Fibroblast of the aortic adventitia (primary cell): ENCODE data around the gene FARS2. TPM values are rescaled to one million over a fixed set of nuclear protein-coding genes. Genes with fewer than 3 reads are reported as not detected.
A peak's percentile ranks its signal among the peaks of the same experiment; 100 is the strongest.

Source experiments
- DNase-seq: peaks from one replicate; pipeline ENCODE4 v3.0.0-alpha.2; 2010; ENCODE audit warnings: low read depth
- H3K4me3 ChIP-seq: 2 replicates; pipeline ENCODE4 v1.5.1; 2011; ENCODE audit warnings: low read depth, mild to moderate bottlenecking, control low read depth, low read length, moderate library complexity
- total RNA-seq: library from RNA; depleted of rRNA; stranded (reverse); fragments of >200 nt; gene quantifications from 2 replicates; pipeline ENCODE4 v1.2.3, GENCODE V29; 2012; ENCODE audit warnings: low replicate concordance
- TF ChIP-seq, protein P1 (sequence below): IDR thresholded peaks from 2 replicates; pipeline ENCODE4 v1.5.1; 2011; ENCODE audit warnings: mild to moderate bottlenecking, low read length, control low read depth, inconsistent platforms; ENCODE audit not compliant: insufficient read depth

FARS2 gene
- total RNA-seq, 1 donor = 25.5 TPM

DNA sequence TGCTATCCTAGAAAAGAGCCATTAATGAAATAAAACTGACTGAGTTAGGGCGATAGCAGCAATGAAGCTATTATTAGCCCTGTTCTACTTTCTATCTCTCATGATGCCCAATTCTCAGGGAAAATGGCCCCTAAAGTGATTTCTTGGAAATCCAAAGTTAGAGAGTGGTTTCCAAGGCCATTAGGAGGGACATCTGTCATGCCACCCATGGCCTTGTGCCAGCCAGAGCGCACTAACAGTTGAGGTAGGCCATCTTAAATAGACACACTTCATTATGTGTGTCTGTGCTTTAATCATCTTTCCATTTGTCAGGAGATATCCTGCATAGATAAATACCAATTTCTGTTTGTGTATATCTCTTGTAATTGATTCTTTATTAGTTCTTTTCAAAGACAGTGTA lies 483.8 kb downstream of the FARS2 start:
- DNase-seq = no peak
- TF ChIP-seq, protein P1, sequence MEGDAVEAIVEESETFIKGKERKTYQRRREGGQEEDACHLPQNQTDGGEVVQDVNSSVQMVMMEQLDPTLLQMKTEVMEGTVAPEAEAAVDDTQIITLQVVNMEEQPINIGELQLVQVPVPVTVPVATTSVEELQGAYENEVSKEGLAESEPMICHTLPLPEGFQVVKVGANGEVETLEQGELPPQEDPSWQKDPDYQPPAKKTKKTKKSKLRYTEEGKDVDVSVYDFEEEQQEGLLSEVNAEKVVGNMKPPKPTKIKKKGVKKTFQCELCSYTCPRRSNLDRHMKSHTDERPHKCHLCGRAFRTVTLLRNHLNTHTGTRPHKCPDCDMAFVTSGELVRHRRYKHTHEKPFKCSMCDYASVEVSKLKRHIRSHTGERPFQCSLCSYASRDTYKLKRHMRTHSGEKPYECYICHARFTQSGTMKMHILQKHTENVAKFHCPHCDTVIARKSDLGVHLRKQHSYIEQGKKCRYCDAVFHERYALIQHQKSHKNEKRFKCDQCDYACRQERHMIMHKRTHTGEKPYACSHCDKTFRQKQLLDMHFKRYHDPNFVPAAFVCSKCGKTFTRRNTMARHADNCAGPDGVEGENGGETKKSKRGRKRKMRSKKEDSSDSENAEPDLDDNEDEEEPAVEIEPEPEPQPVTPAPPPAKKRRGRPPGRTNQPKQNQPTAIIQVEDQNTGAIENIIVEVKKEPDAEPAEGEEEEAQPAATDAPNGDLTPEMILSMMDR = no peak
- H3K4me3 ChIP-seq = no peak overlapping the region

DNA sequence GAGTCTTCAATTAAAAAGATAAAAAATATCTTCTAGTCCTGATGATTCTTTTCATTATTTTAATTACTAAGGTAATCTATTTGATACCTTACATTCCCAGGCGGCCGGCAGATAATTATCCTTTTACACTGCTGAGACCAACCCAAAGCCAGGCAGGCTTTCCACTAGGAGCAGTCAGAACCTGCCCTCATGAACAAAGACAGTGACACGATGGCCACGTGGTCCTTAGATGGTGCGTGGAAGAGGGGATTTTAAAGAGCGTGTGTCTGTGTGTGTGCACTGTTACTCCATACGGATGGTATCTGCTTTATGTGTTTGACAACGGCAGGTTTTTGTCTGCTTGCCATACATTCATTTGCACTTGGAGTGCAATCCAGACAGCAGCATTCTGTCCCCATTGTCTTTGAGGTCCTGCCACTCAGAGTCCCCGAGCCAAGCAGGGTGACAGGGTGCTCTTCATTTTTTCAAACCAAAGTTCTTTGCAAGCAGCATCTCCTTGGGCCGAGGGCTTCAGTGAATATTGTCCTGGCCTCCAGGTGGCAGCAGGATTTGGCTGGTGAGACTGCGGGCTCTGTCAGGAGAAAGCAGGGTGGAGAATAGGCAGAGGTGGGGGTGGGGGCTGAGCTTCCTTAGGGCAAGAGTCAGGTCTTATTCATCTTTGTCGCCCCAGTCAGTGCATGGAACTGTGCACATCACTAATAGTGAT lies 484.9 kb downstream of the FARS2 start:
- no peak for DNase-seq
- no peak overlapping the region for H3K4me3 ChIP-seq
- TF ChIP-seq, protein P1 = peak; percentile 5

DNA sequence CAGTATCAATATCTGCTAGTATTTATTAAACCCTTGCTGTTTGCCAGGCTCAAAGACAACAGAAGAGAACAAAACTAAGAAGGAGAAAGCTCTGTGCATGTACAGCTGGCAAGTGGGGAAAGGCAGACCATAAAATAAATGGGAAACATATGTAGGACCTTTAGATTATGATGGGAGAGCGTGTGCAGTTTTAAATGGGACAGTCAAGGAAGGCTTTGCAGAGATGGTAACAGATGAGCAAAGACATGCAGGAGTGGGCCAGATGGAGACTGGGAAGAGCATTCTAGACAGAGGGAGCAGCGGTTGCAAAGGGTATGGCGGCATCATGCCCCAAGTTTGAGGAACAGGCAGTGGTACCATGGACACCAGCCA lies 485.4 kb downstream of the FARS2 start:
- H3K4me3 ChIP-seq = no peak overlapping the region
- TF ChIP-seq, protein P1 = no peak
- DNase-seq = no peak

- TF ChIP-seq, protein P1 = no peak
- no peak overlapping the region for H3K4me3 ChIP-seq
- DNase-seq = no peak
Observed at GRCh38 chr6:5747379-5747778, 486.1 kb downstream of the FARS2 start.

- DNase-seq = no peak
- H3K4me3 ChIP-seq = no peak overlapping the region
- TF ChIP-seq, protein P1 = no peak
Observed at GRCh38 chr6:5749016-5749650, 487.8 kb downstream of the FARS2 start.

- no peak for DNase-seq
- H3K4me3 ChIP-seq = no peak overlapping the region
- TF ChIP-seq, protein P1 = no peak
Observed at GRCh38 chr6:5749651-5750215, 488.4 kb downstream of the FARS2 start.
